Measurements from ENCODE around the gene SELE. TPM values are rescaled to one million over a fixed set of nuclear protein-coding genes. Genes with fewer than 3 reads are reported as not detected.

SELE gene
- total and polyA plus RNA-seq, 4 donors, result 0.09 to 4.2 (median 3.3) TPM

DNA sequence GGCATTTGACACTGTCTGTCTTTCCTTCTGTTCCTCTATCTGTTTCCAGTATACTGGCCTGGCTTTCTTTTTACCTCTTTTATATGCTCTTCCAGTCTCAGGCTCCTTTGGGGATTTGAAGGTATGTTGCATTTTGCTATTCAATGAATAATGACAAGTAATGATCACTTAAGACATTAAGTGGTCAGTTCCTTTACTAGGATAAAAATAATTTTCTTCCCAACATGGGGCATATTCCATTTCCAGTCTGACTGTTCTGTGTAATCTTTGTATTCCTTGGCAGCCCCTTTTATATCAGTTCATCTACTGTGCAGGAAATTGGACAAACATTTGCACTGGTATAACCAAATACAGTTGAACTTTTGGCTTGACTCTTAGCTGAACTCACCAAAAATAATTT, 45.3 kb upstream of the SELE start:
- H3K4me3 ChIP-seq (ENCODE audit: low read depth in 1 of 3, low read length in 3 of 3), result no peak overlapping the region
- H3K4me1 ChIP-seq (ENCODE audit: control insufficient read depth in 4 of 4, insufficient read depth in 4 of 4, low read length in 3 of 4), result peaks cover 4 to 15% (median 6%) of the 10 kb centered on the region in 4 donors
- no peak overlapping the region for H3K27ac ChIP-seq (ENCODE audit: low read depth in 1 of 2, low read length in 2 of 2)
- no peaks in the 10 kb centered on the region for H3K9me3 ChIP-seq (ENCODE audit: control insufficient read depth in 4 of 4, low read length in 3 of 4)
- no peak overlapping the region for H3K9ac ChIP-seq (ENCODE audit: low read depth in 1 of 2, low read length in 2 of 2)
- no peaks in the 10 kb centered on the region for H3K27me3 ChIP-seq (ENCODE audit: control insufficient read depth in 4 of 4, insufficient read depth in 4 of 4, low read length in 3 of 4)
- DNase-seq (ENCODE audit: low spot score), result no peak
- H3K36me3 ChIP-seq (ENCODE audit: control insufficient read depth in 4 of 4, insufficient read depth in 3 of 4, low read depth in 1 of 4, low read length in 3 of 4), result no peaks in the 10 kb centered on the region
- TF ChIP-seq, protein P1, sequence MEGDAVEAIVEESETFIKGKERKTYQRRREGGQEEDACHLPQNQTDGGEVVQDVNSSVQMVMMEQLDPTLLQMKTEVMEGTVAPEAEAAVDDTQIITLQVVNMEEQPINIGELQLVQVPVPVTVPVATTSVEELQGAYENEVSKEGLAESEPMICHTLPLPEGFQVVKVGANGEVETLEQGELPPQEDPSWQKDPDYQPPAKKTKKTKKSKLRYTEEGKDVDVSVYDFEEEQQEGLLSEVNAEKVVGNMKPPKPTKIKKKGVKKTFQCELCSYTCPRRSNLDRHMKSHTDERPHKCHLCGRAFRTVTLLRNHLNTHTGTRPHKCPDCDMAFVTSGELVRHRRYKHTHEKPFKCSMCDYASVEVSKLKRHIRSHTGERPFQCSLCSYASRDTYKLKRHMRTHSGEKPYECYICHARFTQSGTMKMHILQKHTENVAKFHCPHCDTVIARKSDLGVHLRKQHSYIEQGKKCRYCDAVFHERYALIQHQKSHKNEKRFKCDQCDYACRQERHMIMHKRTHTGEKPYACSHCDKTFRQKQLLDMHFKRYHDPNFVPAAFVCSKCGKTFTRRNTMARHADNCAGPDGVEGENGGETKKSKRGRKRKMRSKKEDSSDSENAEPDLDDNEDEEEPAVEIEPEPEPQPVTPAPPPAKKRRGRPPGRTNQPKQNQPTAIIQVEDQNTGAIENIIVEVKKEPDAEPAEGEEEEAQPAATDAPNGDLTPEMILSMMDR (IDR thresholded peaks at IDR 0.05; ENCODE audit: low read depth, low read length, missing input control), result no peak

DNA sequence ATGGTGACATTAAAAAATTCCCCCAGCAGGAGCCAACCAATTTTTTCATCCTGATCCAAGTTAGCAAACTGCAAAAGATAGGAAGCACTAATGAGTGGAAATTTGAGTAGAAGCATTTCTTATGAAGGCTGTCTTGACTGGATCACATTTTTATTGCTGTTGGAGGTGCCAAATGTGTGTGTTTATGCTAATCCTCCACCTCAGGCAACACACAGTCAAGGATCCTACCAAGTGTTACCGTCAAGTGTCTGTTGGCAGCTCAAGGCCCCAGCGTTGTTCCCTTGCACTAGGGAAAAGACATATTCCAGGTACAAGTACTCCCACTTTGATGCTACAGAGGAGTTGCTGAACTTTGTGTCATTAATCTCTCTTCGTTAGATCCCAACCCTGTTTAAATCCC, 42.6 kb upstream of the SELE start:
- H3K36me3 ChIP-seq (ENCODE audit: control insufficient read depth in 4 of 4, insufficient read depth in 3 of 4, low read depth in 1 of 4, low read length in 3 of 4), result no peaks in the 10 kb centered on the region
- no peak overlapping the region for H3K27ac ChIP-seq (ENCODE audit: low read depth in 1 of 2, low read length in 2 of 2)
- 90% methylated on average over 3 of the region's 3 CpGs for WGBS
- H3K4me3 ChIP-seq (ENCODE audit: low read depth in 1 of 3, low read length in 3 of 3), result no peak overlapping the region
- H3K27me3 ChIP-seq (ENCODE audit: control insufficient read depth in 4 of 4, insufficient read depth in 4 of 4, low read length in 3 of 4), result no peaks in the 10 kb centered on the region
- H3K9me3 ChIP-seq (ENCODE audit: control insufficient read depth in 4 of 4, low read length in 3 of 4), result no peaks in the 10 kb centered on the region
- no peak overlapping the region for H3K9ac ChIP-seq (ENCODE audit: low read depth in 1 of 2, low read length in 2 of 2)
- DNase-seq (ENCODE audit: low spot score), result no peak
- no peak for TF ChIP-seq FOXA1 (IDR thresholded peaks at IDR 0.05)
- TF ChIP-seq RXRA (IDR thresholded peaks at IDR 0.05), result no peak
- TF ChIP-seq NR2F2 (IDR thresholded peaks at IDR 0.05), result no peak
- TF ChIP-seq HNF4G (IDR thresholded peaks at IDR 0.05), result no peak
- TF ChIP-seq HNF4A (conservative IDR thresholded peaks at IDR 0.05), result no peak
- H3K4me1 ChIP-seq (ENCODE audit: control insufficient read depth in 4 of 4, insufficient read depth in 4 of 4, low read length in 3 of 4), result peaks cover 4 to 15% (median 6%) of the 10 kb centered on the region in 4 donors

DNA sequence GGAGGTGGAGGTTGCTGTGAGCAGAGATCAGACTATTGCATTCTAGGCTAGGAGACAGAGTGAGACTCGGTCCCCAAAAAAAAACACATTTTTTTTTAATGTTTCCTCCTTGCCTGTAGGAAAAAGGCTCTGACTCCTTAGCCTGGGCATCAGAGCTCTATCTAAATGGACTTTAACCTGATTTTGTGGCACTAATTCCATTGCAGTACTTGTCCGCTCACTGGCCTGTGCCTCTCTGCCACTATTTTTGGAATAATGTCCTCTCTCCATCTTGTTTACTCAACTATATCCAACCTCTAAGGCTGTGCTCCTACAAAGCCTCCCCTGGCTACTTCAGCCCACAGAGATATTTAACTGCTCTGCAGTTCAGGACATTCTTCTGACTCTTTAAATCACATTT, 34.3 kb upstream of the SELE start:
- Histone ChIP-seq H3K27ac (ENCODE audit: low read depth in 1 of 2, low read length in 2 of 2) (no peak overlapping the region), H3K4me1 (ENCODE audit: control insufficient read depth in 4 of 4, insufficient read depth in 4 of 4, low read length in 3 of 4) (peaks cover 0 to 25% (median 4%) of the 10 kb centered on the region in 4 donors), H3K27me3 (ENCODE audit: control insufficient read depth in 4 of 4, insufficient read depth in 4 of 4, low read length in 3 of 4) (no peaks in the 10 kb centered on the region), H3K9me3 (ENCODE audit: control insufficient read depth in 4 of 4, low read length in 3 of 4) (no peaks in the 10 kb centered on the region), H3K36me3 (ENCODE audit: control insufficient read depth in 4 of 4, insufficient read depth in 3 of 4, low read depth in 1 of 4, low read length in 3 of 4) (no peaks in the 10 kb centered on the region), H3K4me3 (ENCODE audit: low read depth in 1 of 3, low read length in 3 of 3) (no peak overlapping the region), H3K9ac (ENCODE audit: low read depth in 1 of 2, low read length in 2 of 2) (no peak overlapping the region)
- no peak for DNase-seq (ENCODE audit: low spot score)
- peak; percentile 36 for TF ChIP-seq SP1 (IDR thresholded peaks at IDR 0.05)
- TF ChIP-seq, protein P2, sequence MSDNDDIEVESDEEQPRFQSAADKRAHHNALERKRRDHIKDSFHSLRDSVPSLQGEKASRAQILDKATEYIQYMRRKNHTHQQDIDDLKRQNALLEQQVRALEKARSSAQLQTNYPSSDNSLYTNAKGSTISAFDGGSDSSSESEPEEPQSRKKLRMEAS (IDR thresholded peaks at IDR 0.05), result no peak
- no peak for TF ChIP-seq RAD21 (IDR thresholded peaks at IDR 0.05)
- TF ChIP-seq, protein P3, sequence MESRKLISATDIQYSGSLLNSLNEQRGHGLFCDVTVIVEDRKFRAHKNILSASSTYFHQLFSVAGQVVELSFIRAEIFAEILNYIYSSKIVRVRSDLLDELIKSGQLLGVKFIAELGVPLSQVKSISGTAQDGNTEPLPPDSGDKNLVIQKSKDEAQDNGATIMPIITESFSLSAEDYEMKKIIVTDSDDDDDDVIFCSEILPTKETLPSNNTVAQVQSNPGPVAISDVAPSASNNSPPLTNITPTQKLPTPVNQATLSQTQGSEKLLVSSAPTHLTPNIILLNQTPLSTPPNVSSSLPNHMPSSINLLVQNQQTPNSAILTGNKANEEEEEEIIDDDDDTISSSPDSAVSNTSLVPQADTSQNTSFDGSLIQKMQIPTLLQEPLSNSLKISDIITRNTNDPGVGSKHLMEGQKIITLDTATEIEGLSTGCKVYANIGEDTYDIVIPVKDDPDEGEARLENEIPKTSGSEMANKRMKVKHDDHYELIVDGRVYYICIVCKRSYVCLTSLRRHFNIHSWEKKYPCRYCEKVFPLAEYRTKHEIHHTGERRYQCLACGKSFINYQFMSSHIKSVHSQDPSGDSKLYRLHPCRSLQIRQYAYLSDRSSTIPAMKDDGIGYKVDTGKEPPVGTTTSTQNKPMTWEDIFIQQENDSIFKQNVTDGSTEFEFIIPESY (IDR thresholded peaks at IDR 0.05), result no peak
- TF ChIP-seq, protein P4, sequence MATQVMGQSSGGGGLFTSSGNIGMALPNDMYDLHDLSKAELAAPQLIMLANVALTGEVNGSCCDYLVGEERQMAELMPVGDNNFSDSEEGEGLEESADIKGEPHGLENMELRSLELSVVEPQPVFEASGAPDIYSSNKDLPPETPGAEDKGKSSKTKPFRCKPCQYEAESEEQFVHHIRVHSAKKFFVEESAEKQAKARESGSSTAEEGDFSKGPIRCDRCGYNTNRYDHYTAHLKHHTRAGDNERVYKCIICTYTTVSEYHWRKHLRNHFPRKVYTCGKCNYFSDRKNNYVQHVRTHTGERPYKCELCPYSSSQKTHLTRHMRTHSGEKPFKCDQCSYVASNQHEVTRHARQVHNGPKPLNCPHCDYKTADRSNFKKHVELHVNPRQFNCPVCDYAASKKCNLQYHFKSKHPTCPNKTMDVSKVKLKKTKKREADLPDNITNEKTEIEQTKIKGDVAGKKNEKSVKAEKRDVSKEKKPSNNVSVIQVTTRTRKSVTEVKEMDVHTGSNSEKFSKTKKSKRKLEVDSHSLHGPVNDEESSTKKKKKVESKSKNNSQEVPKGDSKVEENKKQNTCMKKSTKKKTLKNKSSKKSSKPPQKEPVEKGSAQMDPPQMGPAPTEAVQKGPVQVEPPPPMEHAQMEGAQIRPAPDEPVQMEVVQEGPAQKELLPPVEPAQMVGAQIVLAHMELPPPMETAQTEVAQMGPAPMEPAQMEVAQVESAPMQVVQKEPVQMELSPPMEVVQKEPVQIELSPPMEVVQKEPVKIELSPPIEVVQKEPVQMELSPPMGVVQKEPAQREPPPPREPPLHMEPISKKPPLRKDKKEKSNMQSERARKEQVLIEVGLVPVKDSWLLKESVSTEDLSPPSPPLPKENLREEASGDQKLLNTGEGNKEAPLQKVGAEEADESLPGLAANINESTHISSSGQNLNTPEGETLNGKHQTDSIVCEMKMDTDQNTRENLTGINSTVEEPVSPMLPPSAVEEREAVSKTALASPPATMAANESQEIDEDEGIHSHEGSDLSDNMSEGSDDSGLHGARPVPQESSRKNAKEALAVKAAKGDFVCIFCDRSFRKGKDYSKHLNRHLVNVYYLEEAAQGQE (IDR thresholded peaks at IDR 0.05), result no peak
- TF ChIP-seq HNF4A (conservative IDR thresholded peaks at IDR 0.05), result peak; percentile 54 to 64
- peak; percentile 9 to 32 for TF ChIP-seq RXRA (IDR thresholded peaks at IDR 0.05)
- TF ChIP-seq GABPA (IDR thresholded peaks at IDR 0.05 in 1 of 2, conservative IDR thresholded peaks at IDR 0.05 in 1 of 2), result no peak
- TF ChIP-seq HNF4G (IDR thresholded peaks at IDR 0.05), result peak; percentile 22
- peak; percentile 36 for TF ChIP-seq FOXA2 (IDR thresholded peaks at IDR 0.05)
- no peak for TF ChIP-seq NR2F2 (IDR thresholded peaks at IDR 0.05)
- peak; percentile 29 for TF ChIP-seq YY1 (IDR thresholded peaks at IDR 0.05)
- no peak for TF ChIP-seq EGR1 (IDR thresholded peaks at IDR 0.05; ENCODE audit: low read depth in 2 of 2)
- TF ChIP-seq FOXA1 (IDR thresholded peaks at IDR 0.05), result peak; percentile 15
- peak in 1 of 2 donors; percentile 9 for TF ChIP-seq JUND (IDR thresholded peaks at IDR 0.05)
- TF ChIP-seq, protein P1 (IDR thresholded peaks at IDR 0.05; ENCODE audit: low read depth, low read length, missing input control), result no peak
- no peak for TF ChIP-seq TAF1 (conservative IDR thresholded peaks at IDR 0.05)
- TF ChIP-seq, protein P5, sequence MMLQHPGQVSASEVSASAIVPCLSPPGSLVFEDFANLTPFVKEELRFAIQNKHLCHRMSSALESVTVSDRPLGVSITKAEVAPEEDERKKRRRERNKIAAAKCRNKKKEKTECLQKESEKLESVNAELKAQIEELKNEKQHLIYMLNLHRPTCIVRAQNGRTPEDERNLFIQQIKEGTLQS (IDR thresholded peaks at IDR 0.05), result no peak
- WGBS, result 70% methylated on average over 2 of the region's 2 CpGs
